Smooth muscle cell (in vitro differentiated cells): Measurements from ENCODE around the gene USE1. TPM values are rescaled to one million over a fixed set of nuclear protein-coding genes. Genes with fewer than 3 reads are reported as not detected.

Experiments used
- DNase-seq: peaks from one replicate; lab custom pipeline; 2025; ENCODE audit not compliant: unreplicated experiment; lab: John Stamatoyannopoulos, UW
- H2AFZ ChIP-seq: fragments of 200-600 bp; sonication (generic); 2 replicates; pipeline ENCODE4 v1.6.0; 2016; ENCODE audit warnings: antibody characterized with exemption, low read depth, mild to moderate bottlenecking
- H3F3A ChIP-seq: fragments of 200-600 bp; sonication (generic); 2 replicates; pipeline ENCODE4 v1.6.0; 2017; ENCODE audit warnings: antibody characterized with exemption, low read depth
- H3K27ac ChIP-seq: fragments of 200-600 bp; sonication (generic); 2 replicates; pipeline ENCODE4 v1.5.1; 2016; ENCODE audit warnings: low read depth, mild to moderate bottlenecking
- H3K27me3 ChIP-seq: fragments of 200-600 bp; sonication (generic); 2 replicates; pipeline ENCODE4 v1.6.1; 2016; ENCODE audit warnings: low read depth, mild to moderate bottlenecking
- H3K36me3 ChIP-seq: fragments of 200-600 bp; sonication (generic); 2 replicates; pipeline ENCODE4 v1.5.1; 2016; ENCODE audit warnings: low read depth
- H3K4me1 ChIP-seq: fragments of 200-600 bp; sonication (generic); 2 replicates; pipeline ENCODE4 v1.5.1; 2016; ENCODE audit warnings: low read depth
- H3K4me2 ChIP-seq: fragments of 200-600 bp; sonication (generic); 2 replicates; pipeline ENCODE4 v1.6.0; 2016; ENCODE audit warnings: mild to moderate bottlenecking
- H3K4me3 ChIP-seq: fragments of 200-600 bp; sonication (generic); 2 replicates; pipeline ENCODE4 v1.5.1; 2016; ENCODE audit warnings: mild to moderate bottlenecking
- H3K79me2 ChIP-seq: fragments of 200-600 bp; sonication (generic); 2 replicates; pipeline ENCODE4 v1.6.0; 2016; ENCODE audit warnings: low read depth, mild to moderate bottlenecking
- H3K9ac ChIP-seq: fragments of 200-600 bp; sonication (generic); 2 replicates; pipeline ENCODE4 v1.6.0; 2016; ENCODE audit warnings: low read depth
- H3K9me3 ChIP-seq: fragments of 200-600 bp; sonication (generic); replicated peaks from 2 replicates; pipeline ENCODE4 v1.5.1; 2016; ENCODE audit warnings: low read depth
- H4K20me1 ChIP-seq: fragments of 200-600 bp; sonication (generic); 2 replicates; pipeline ENCODE4 v1.6.0; 2016; ENCODE audit warnings: low read depth
- whole genome bisulfite sequencing: methylation state at CpG from one replicate; pipeline ENCODE4 v1.1.7; 2016; ENCODE audit warnings: low lambda C conversion rate; 5-methylcytosine and 5-hydroxymethylcytosine counted together
- polyA plus RNA-seq: library from polyadenylated mRNA; unstranded; fragments of >200 nt; fragmentation: Nextera tagmentation; extraction: Ambion mirVana; gene quantifications from 2 replicates; pipeline ENCODE4 v1.2.1, GENCODE V29; 2016
- total RNA-seq: library from RNA; depleted of rRNA; stranded (reverse); fragments of >200 nt; gene quantifications from 2 replicates; pipeline ENCODE4 v1.2.3, GENCODE V29; 2014
- TF ChIP-seq, protein P1 (sequence below): fragments of 200-600 bp; sonication (generic); IDR thresholded peaks from 2 replicates; pipeline ENCODE4 v1.5.1; 2017; ENCODE audit warnings: borderline replicate concordance, mild to moderate bottlenecking, antibody characterized with exemption; ENCODE audit not compliant: insufficient read depth, poor library complexity, severe bottlenecking

The USE1 gene
- total and polyA plus RNA-seq, 2 experiments from 2014 or later: 16.4 to 28.8 TPM

DNA sequence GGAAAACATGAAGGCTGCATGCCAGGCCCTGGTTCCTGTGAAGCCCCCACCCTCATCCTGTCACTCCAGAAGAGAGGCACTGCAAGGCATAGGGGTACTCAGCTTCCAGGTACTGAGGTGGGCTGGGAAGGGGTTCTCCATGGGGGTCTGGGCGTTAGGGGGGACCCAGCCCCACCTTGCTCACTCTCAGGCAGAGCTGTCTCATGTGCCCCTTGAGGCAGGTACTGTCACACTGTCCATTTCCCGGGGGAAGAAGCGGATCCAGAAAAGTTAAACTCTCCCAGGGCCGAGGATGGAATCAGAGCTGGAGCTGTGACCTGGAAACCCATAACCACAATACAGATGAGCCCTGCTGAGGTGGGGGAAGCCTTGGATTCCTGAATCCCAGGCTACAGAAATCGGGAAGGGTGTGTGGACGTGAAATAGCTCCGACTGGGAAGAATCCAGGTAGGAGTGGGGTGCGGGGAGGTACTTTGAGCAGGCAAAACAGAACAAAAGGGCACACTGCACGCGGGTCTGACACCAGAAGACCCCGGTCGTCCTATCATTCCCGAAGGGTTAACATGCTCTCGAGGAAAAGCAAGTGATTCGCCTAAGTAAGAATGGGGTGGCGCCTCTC is 540 bp upstream of the USE1 start:
- TF ChIP-seq, protein P1, sequence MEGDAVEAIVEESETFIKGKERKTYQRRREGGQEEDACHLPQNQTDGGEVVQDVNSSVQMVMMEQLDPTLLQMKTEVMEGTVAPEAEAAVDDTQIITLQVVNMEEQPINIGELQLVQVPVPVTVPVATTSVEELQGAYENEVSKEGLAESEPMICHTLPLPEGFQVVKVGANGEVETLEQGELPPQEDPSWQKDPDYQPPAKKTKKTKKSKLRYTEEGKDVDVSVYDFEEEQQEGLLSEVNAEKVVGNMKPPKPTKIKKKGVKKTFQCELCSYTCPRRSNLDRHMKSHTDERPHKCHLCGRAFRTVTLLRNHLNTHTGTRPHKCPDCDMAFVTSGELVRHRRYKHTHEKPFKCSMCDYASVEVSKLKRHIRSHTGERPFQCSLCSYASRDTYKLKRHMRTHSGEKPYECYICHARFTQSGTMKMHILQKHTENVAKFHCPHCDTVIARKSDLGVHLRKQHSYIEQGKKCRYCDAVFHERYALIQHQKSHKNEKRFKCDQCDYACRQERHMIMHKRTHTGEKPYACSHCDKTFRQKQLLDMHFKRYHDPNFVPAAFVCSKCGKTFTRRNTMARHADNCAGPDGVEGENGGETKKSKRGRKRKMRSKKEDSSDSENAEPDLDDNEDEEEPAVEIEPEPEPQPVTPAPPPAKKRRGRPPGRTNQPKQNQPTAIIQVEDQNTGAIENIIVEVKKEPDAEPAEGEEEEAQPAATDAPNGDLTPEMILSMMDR: no peak
- Histone ChIP-seq H2AFZ (peak overlapping the region; percentile 15), H3K4me1 (peaks cover 5% of the 10 kb centered on the region), H3K9ac (peak overlapping the region; percentile 84), H3K79me2 (no peaks in the 10 kb centered on the region), H4K20me1 (no peaks in the 10 kb centered on the region), H3K36me3 (no peaks in the 10 kb centered on the region), H3K4me2 (peak overlapping the region; percentile 91), H3K27ac (peak overlapping the region; percentile 71), H3F3A (no peaks in the 10 kb centered on the region), H3K27me3 (no peaks in the 10 kb centered on the region), H3K4me3 (peak overlapping the region; percentile 74), H3K9me3 (no peaks in the 10 kb centered on the region)
- no peak for DNase-seq
- WGBS: 44% methylated on average over 16 of the region's 16 CpGs

DNA sequence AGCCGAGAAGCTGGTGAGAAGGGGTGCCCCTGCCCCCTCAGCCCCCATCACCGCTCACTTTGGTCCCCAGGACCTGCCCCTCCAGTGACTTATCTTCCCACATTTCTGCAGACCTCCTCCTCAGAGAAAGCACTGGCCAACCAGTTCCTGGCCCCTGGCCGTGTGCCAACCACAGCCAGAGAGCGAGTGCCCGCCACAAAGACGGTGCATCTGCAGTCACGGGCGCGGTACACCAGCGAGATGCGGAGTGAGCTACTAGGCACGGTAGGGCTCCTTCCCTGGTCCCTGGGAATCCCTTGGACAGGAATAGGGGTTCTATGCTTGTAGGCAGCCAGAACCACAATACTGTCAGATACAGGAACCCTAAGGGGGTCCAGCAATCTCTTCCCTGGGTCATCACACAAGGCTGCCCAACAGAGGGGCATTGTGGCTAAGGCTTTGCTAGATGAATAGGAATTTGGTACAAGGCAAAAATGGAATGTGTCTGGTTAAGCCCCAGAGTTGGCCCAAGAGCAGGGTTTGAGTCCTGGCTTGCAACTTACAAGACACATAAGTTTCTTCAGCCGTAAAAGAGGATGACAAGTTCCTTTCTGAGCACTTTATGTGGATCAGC is 1.0 kb downstream of the USE1 start:
- Histone ChIP-seq H3K4me3 (peak overlapping the region; percentile 74), H3K27ac (no peak overlapping the region), H3K36me3 (no peaks in the 10 kb centered on the region), H3K79me2 (no peaks in the 10 kb centered on the region), H3K4me2 (peak overlapping the region; percentile 91), H3K27me3 (no peaks in the 10 kb centered on the region), H3K9me3 (no peaks in the 10 kb centered on the region), H2AFZ (no peak overlapping the region), H4K20me1 (no peaks in the 10 kb centered on the region), H3F3A (no peaks in the 10 kb centered on the region), H3K4me1 (peaks cover 5% of the 10 kb centered on the region), H3K9ac (no peak overlapping the region)
- TF ChIP-seq, protein P1: no peak
- DNase-seq: no peak
- 93% methylated on average over 13 of the region's 13 CpGs for WGBS

DNA sequence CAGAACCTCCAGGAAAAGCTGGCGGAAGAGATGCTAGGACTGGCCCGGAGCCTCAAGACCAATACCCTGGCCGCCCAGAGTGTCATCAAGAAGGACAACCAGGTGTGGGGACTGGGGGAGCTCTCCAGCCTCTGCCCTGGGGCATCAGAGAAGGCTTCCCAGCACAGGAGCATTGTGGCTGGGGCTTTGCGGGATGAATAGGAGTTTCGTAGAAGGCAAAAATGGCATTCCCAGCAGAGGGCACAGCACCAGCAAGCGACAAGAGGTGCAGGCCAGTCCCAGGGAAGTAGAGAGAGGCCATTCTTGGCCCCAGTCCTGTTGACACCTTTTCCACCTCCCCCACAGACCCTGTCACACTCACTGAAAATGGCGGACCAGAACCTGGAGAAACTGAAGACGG is 4.1 kb downstream of the USE1 start:
- no peak overlapping the region for H3K27ac ChIP-seq
- 98% methylated on average over 8 of the region's 8 CpGs for WGBS
- no peaks in the 10 kb centered on the region for H3K36me3 ChIP-seq
- no peak overlapping the region for H2AFZ ChIP-seq
- peaks cover 9% of the 10 kb centered on the region for H3F3A ChIP-seq
- H3K9ac ChIP-seq: no peak overlapping the region
- H3K4me1 ChIP-seq: peaks cover 5% of the 10 kb centered on the region
- H3K4me2 ChIP-seq: no peak overlapping the region
- H4K20me1 ChIP-seq: no peaks in the 10 kb centered on the region
- no peaks in the 10 kb centered on the region for H3K27me3 ChIP-seq
- H3K4me3 ChIP-seq: no peak overlapping the region
- DNase-seq: no peak
- TF ChIP-seq, protein P1: no peak
- H3K9me3 ChIP-seq: no peaks in the 10 kb centered on the region
- no peaks in the 10 kb centered on the region for H3K79me2 ChIP-seq
